GM19372 (cell line): ENCODE data around the gene ZSCAN20.
"Not testable (repeated sequence)": the region's sequence is repeated elsewhere in the genome, so short reads cannot be mapped to it uniquely, and the experiment has no call there.

Experiments used
- ATAC-seq: cut with Tn5 transposase; IDR thresholded peaks from one replicate; pipeline ENCODE4 v1.9.1; 2021; ENCODE audit warnings: mild to moderate bottlenecking, low read depth, moderate library complexity; ENCODE audit not compliant: unreplicated experiment

ZSCAN20 gene

GRCh38 chr1:33473900-33474299 is 1.5 kb downstream of the ZSCAN20 start:
- ATAC-seq = no peak

- no peak for ATAC-seq
Observed at GRCh38 chr1:33477451-33477850, 5.0 kb downstream of the ZSCAN20 start.

- no peak for ATAC-seq
Observed at GRCh38 chr1:33482412-33482811, 10.0 kb downstream of the ZSCAN20 start.

GRCh38 chr1:33488624-33489023 is 16.2 kb downstream of the ZSCAN20 start:
- no peak for ATAC-seq

- ATAC-seq = no peak
Observed at GRCh38 chr1:33494929-33495328, 22.5 kb downstream of the ZSCAN20 start.

- ATAC-seq = no peak
Observed at GRCh38 chr1:33497410-33497809, 25.0 kb downstream of the ZSCAN20 start.

GRCh38 chr1:33500547-33500946 is 28.1 kb downstream of the ZSCAN20 start:
- no peak for ATAC-seq

- no peak for ATAC-seq
Observed at GRCh38 chr1:33501309-33501708, 28.9 kb downstream of the ZSCAN20 start.

- no peak for ATAC-seq
Observed at GRCh38 chr1:33501774-33502173, 29.3 kb downstream of the ZSCAN20 start.

- no peak for ATAC-seq
Observed at GRCh38 chr1:33502726-33503125, 30.3 kb downstream of the ZSCAN20 start.

- ATAC-seq = no peak
Observed at GRCh38 chr1:33503506-33503905, 31.1 kb downstream of the ZSCAN20 start.

GRCh38 chr1:33507661-33508060 is 35.2 kb downstream of the ZSCAN20 start:
- ATAC-seq = no peak

- ATAC-seq = no peak
Observed at GRCh38 chr1:33508151-33508550, 35.7 kb downstream of the ZSCAN20 start.

GRCh38 chr1:33509276-33509675 is 36.8 kb downstream of the ZSCAN20 start:
- ATAC-seq = not testable (repeated sequence)

GRCh38 chr1:33512226-33513011 is 40.0 kb downstream of the ZSCAN20 start:
- no peak for ATAC-seq

GRCh38 chr1:33515112-33515511 is 42.7 kb downstream of the ZSCAN20 start:
- no peak for ATAC-seq

GRCh38 chr1:33515607-33516006 is 43.2 kb downstream of the ZSCAN20 start:
- ATAC-seq = no peak

- ATAC-seq = no peak
Observed at GRCh38 chr1:33516428-33516827, 44.0 kb downstream of the ZSCAN20 start.

- ATAC-seq = no peak
Observed at GRCh38 chr1:33516891-33517567, 44.6 kb downstream of the ZSCAN20 start.

GRCh38 chr1:33517596-33518250 is 45.3 kb downstream of the ZSCAN20 start:
- no peak for ATAC-seq

- ATAC-seq = no peak
Observed at GRCh38 chr1:33519240-33519884, 46.9 kb downstream of the ZSCAN20 start.
